ENCODE results near the gene PSMC4. TPM values are rescaled to one million over a fixed set of nuclear protein-coding genes. Genes with fewer than 3 reads are reported as not detected.

PSMC4 gene
- total RNA-seq, 1 donor from 2014 or later: 74.9 TPM

DNA sequence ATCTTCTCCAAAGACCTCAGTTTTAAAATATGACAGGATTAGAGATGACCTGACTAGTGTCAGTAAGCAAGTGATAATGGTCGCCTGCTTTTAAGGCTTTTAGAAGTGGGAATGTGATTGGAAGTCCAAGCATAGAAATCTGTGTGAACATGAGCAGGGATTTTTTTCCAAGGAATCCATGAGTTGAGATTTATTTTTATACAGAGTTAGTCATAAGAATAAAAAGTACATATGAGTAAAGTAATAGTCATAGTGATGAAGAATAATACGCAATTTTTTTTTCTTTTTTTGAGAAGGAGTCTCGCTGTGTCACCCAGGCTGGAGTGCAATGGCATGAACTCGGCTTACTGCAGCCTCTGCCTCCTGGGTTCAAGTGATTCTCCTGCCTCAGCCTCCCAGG, 27.5 kb downstream of the PSMC4 start:
- Histone ChIP-seq H3K4me3 (no peak overlapping the region), H3K4me1 (peaks cover 20% of the 10 kb centered on the region), H3K9me3 (no peaks in the 10 kb centered on the region), H3K27me3 (no peaks in the 10 kb centered on the region), H3K27ac (no peak overlapping the region), H3K36me3 (no peaks in the 10 kb centered on the region)
- intact Hi-C loops (cut with DNase I): no loop called here
- DNase-seq (ENCODE audit: extremely low spot score in 2 of 2): no peak
- TF ChIP-seq, protein P1, sequence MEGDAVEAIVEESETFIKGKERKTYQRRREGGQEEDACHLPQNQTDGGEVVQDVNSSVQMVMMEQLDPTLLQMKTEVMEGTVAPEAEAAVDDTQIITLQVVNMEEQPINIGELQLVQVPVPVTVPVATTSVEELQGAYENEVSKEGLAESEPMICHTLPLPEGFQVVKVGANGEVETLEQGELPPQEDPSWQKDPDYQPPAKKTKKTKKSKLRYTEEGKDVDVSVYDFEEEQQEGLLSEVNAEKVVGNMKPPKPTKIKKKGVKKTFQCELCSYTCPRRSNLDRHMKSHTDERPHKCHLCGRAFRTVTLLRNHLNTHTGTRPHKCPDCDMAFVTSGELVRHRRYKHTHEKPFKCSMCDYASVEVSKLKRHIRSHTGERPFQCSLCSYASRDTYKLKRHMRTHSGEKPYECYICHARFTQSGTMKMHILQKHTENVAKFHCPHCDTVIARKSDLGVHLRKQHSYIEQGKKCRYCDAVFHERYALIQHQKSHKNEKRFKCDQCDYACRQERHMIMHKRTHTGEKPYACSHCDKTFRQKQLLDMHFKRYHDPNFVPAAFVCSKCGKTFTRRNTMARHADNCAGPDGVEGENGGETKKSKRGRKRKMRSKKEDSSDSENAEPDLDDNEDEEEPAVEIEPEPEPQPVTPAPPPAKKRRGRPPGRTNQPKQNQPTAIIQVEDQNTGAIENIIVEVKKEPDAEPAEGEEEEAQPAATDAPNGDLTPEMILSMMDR (IDR thresholded peaks at IDR 0.05): no peak
- TF ChIP-seq POLR2A (IDR thresholded peaks at IDR 0.05): no peak
- no peak for TF ChIP-seq POLR2AphosphoS5 (IDR thresholded peaks at IDR 0.05; ENCODE audit: insufficient read depth in 1 of 2, low read depth in 1 of 2)

- intact Hi-C loops (cut with DNase I): no loop called here
Observed at GRCh38 chr19:40005691-40006272, 34.8 kb downstream of the PSMC4 start.

GRCh38 chr19:40006273-40006691, 35.3 kb downstream of the PSMC4 start:
- no peak overlapping the region for H3K4me3 ChIP-seq
- TF ChIP-seq, protein P1 (IDR thresholded peaks at IDR 0.05): no peak
- TF ChIP-seq POLR2A (IDR thresholded peaks at IDR 0.05) (no peak), POLR2AphosphoS5 (IDR thresholded peaks at IDR 0.05; ENCODE audit: insufficient read depth in 1 of 2, low read depth in 1 of 2) (no peak)
- H3K36me3 ChIP-seq: peaks cover under 1 to 41% of the 10 kb centered on the region in 2 donors
- H3K27me3 ChIP-seq: no peaks in the 10 kb centered on the region
- H3K4me1 ChIP-seq: no peaks in the 10 kb centered on the region
- intact Hi-C loops (cut with DNase I): no loop called here
- H3K27ac ChIP-seq: no peak overlapping the region
- DNase-seq (ENCODE audit: extremely low spot score in 2 of 2): no peak
- H3K9me3 ChIP-seq: no peaks in the 10 kb centered on the region

More at GRCh38 chr19:40005691-40006272, 34.8 kb downstream of the PSMC4 start:
- Histone ChIP-seq H3K27ac (no peak overlapping the region), H3K9me3 (no peaks in the 10 kb centered on the region), H3K36me3 (peaks cover 0 to 37% of the 10 kb centered on the region in 2 donors), H3K4me3 (no peak overlapping the region), H3K27me3 (no peaks in the 10 kb centered on the region), H3K4me1 (no peaks in the 10 kb centered on the region)
- TF ChIP-seq, protein P1 (IDR thresholded peaks at IDR 0.05): no peak
- TF ChIP-seq POLR2AphosphoS5 (IDR thresholded peaks at IDR 0.05; ENCODE audit: insufficient read depth in 1 of 2, low read depth in 1 of 2) (no peak), POLR2A (IDR thresholded peaks at IDR 0.05) (no peak)
- no peak for DNase-seq (ENCODE audit: extremely low spot score in 2 of 2)

GRCh38 chr19:40009674-40010073, 38.7 kb downstream of the PSMC4 start:
- Histone ChIP-seq H3K27me3 (no peaks in the 10 kb centered on the region), H3K9me3 (peaks cover 10% of the 10 kb centered on the region), H3K27ac (no peak overlapping the region), H3K4me3 (no peak overlapping the region), H3K4me1 (no peaks in the 10 kb centered on the region), H3K36me3 (peaks cover 3 to 67% of the 10 kb centered on the region in 2 donors)
- intact Hi-C loops (cut with DNase I): no loop called here
- TF ChIP-seq, protein P1 (IDR thresholded peaks at IDR 0.05): no peak
- TF ChIP-seq POLR2A (IDR thresholded peaks at IDR 0.05) (no peak), POLR2AphosphoS5 (IDR thresholded peaks at IDR 0.05; ENCODE audit: insufficient read depth in 1 of 2, low read depth in 1 of 2) (no peak)
- no peak for DNase-seq (ENCODE audit: extremely low spot score in 2 of 2)

DNA sequence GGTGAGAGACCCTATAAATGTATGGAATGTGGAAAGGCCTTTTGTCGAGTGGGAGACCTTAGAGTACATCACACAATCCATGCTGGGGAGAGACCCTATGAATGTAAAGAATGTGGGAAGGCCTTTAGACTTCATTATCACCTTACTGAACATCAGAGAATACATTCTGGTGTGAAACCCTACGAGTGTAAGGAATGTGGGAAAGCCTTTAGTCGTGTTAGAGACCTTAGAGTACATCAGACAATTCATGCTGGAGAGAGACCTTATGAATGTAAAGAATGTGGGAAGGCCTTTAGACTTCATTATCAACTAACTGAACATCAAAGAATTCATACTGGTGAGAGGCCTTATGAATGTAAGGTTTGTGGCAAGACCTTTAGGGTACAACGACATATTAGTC, 43.0 kb downstream of the PSMC4 start:
- Histone ChIP-seq H3K9me3 (peaks cover 32% of the 10 kb centered on the region), H3K4me1 (no peaks in the 10 kb centered on the region), H3K4me3 (no peak overlapping the region), H3K27ac (no peak overlapping the region), H3K27me3 (no peaks in the 10 kb centered on the region), H3K36me3 (peaks cover 3 to 55% of the 10 kb centered on the region in 2 donors)
- TF ChIP-seq POLR2AphosphoS5 (IDR thresholded peaks at IDR 0.05; ENCODE audit: insufficient read depth in 1 of 2, low read depth in 1 of 2) (no peak), POLR2A (IDR thresholded peaks at IDR 0.05) (no peak)
- TF ChIP-seq, protein P1 (IDR thresholded peaks at IDR 0.05): no peak
- intact Hi-C loops (cut with DNase I): no loop called here
- no peak for DNase-seq (ENCODE audit: extremely low spot score in 2 of 2)
